ENCODE data around the gene VANGL2. TPM values are rescaled to one million over a fixed set of nuclear protein-coding genes. Genes with fewer than 3 reads are reported as not detected.

VANGL2 gene
- total and polyA plus RNA-seq, 4 donors: 0.07 to 1.4 (median 0.12) TPM

GRCh38 chr1:160406131-160406968 is 6.0 kb downstream of the VANGL2 start:
- 88% methylated on average over 15 of the region's 15 CpGs for WGBS
- Histone ChIP-seq H3K27me3 (ENCODE audit: control insufficient read depth in 4 of 4, insufficient read depth in 4 of 4, low read length in 3 of 4) (peaks cover 0 to 4% (median 2%) of the 10 kb centered on the region in 4 donors), H3K9ac (ENCODE audit: low read depth in 1 of 2, low read length in 2 of 2) (no peak overlapping the region), H3K36me3 (ENCODE audit: control insufficient read depth in 4 of 4, insufficient read depth in 3 of 4, low read depth in 1 of 4, low read length in 3 of 4) (no peaks in the 10 kb centered on the region), H3K4me3 (ENCODE audit: low read depth in 1 of 3, low read length in 3 of 3) (no peak overlapping the region), H3K27ac (ENCODE audit: low read depth in 1 of 2, low read length in 2 of 2) (no peak overlapping the region), H3K9me3 (ENCODE audit: control insufficient read depth in 4 of 4, low read length in 3 of 4) (no peaks in the 10 kb centered on the region), H3K4me1 (ENCODE audit: control insufficient read depth in 4 of 4, insufficient read depth in 4 of 4, low read length in 3 of 4) (peaks cover 0 to under 1% (median 0%) of the 10 kb centered on the region in 4 donors)
- TF ChIP-seq HNF4A (conservative IDR thresholded peaks at IDR 0.05) (no peak), YY1 (IDR thresholded peaks at IDR 0.05) (no peak), MAX (IDR thresholded peaks at IDR 0.05) (no peak), ATF3 (IDR thresholded peaks at IDR 0.05) (no peak), TAF1 (conservative IDR thresholded peaks at IDR 0.05) (no peak), NR2F2 (IDR thresholded peaks at IDR 0.05) (no peak), CTCF (IDR thresholded peaks at IDR 0.05; ENCODE audit: low read depth, low read length, missing input control) (no peak), ZBTB33 (IDR thresholded peaks at IDR 0.05) (no peak), GABPA (IDR thresholded peaks at IDR 0.05 in 1 of 2, conservative IDR thresholded peaks at IDR 0.05 in 1 of 2) (no peak), FOXA2 (IDR thresholded peaks at IDR 0.05) (no peak), RXRA (IDR thresholded peaks at IDR 0.05) (no peak), SP1 (IDR thresholded peaks at IDR 0.05) (no peak)
- peak; percentile 17 for DNase-seq (ENCODE audit: low spot score)

- no peaks in the 10 kb centered on the region for H3K36me3 ChIP-seq (ENCODE audit: control insufficient read depth in 4 of 4, insufficient read depth in 3 of 4, low read depth in 1 of 4, low read length in 3 of 4)
- 91% methylated on average over 12 of the region's 12 CpGs for WGBS
- no peak overlapping the region for H3K9ac ChIP-seq (ENCODE audit: low read depth in 1 of 2, low read length in 2 of 2)
- no peak for TF ChIP-seq GABPA (IDR thresholded peaks at IDR 0.05 in 1 of 2, conservative IDR thresholded peaks at IDR 0.05 in 1 of 2)
- TF ChIP-seq ZBTB33 (IDR thresholded peaks at IDR 0.05): no peak
- TF ChIP-seq HNF4A (conservative IDR thresholded peaks at IDR 0.05): no peak
- no peak for TF ChIP-seq HNF4G (IDR thresholded peaks at IDR 0.05)
- TF ChIP-seq FOXA1 (IDR thresholded peaks at IDR 0.05): no peak
- TF ChIP-seq JUND (IDR thresholded peaks at IDR 0.05): no peak
- TF ChIP-seq NR2F2 (IDR thresholded peaks at IDR 0.05): no peak
- TF ChIP-seq REST (IDR thresholded peaks at IDR 0.05): no peak
- no peak for TF ChIP-seq EGR1 (IDR thresholded peaks at IDR 0.05; ENCODE audit: low read depth in 2 of 2)
- TF ChIP-seq RAD21 (IDR thresholded peaks at IDR 0.05): no peak
- H3K27me3 ChIP-seq (ENCODE audit: control insufficient read depth in 4 of 4, insufficient read depth in 4 of 4, low read length in 3 of 4): peaks cover 0 to 2% (median 0%) of the 10 kb centered on the region in 4 donors
- no peaks in the 10 kb centered on the region for H3K9me3 ChIP-seq (ENCODE audit: control insufficient read depth in 4 of 4, low read length in 3 of 4)
- no peak overlapping the region for H3K4me3 ChIP-seq (ENCODE audit: low read depth in 1 of 3, low read length in 3 of 3)
- H3K4me1 ChIP-seq (ENCODE audit: control insufficient read depth in 4 of 4, insufficient read depth in 4 of 4, low read length in 3 of 4): no peaks in the 10 kb centered on the region
- DNase-seq (ENCODE audit: low spot score): peak; percentile 32
- no peak overlapping the region for H3K27ac ChIP-seq (ENCODE audit: low read depth in 1 of 2, low read length in 2 of 2)
Observed at GRCh38 chr1:160407839-160408801, 7.8 kb downstream of the VANGL2 start.

Data from liver (tissue), 9 donors.